Mammary epithelial cell (primary cell): ENCODE data around the gene CILP.

Source experiments
- EZH2 ChIP-seq: IDR thresholded peaks from 2 replicates; pipeline ENCODE4 v1.6.1; 2012; ENCODE audit warnings: low read length, inconsistent platforms, borderline replicate concordance
- TF ChIP-seq, protein P1 (sequence below), 2 donors: IDR thresholded peaks in 1 of 2; conservative IDR thresholded peaks in 1 of 2; 2 replicates each; pipeline ENCODE4 v1.5.1; 2011 to 2012; ENCODE audit warnings: inconsistent platforms in 2 of 2, low read length in 2 of 2, mild to moderate bottlenecking in 2 of 2, control low read depth in 1 of 2, low read depth in 1 of 2; ENCODE audit not compliant: insufficient read depth in 1 of 2; ENCODE audit errors: extremely low read depth in 1 of 2

DNA sequence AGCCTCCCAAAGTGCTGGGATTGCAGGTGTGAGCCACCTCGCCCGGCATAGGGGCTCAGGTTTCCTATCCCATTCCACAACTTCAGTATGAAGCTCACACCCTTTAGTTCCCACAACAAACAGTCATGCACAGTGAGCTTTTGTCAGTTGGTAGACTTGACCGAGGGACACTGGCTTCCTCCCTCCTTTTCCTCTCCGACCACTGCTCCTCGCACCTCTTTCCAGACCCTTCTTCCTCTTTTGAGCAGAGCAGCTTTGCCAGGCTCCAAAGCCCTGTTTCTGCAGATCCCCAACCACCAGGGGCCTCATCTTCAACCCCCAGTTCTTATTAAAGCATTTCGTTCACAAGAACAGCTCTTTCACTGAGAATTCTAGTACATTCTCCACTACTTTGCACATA lies 12.7 kb upstream of the CILP start:
- TF ChIP-seq, protein P1, sequence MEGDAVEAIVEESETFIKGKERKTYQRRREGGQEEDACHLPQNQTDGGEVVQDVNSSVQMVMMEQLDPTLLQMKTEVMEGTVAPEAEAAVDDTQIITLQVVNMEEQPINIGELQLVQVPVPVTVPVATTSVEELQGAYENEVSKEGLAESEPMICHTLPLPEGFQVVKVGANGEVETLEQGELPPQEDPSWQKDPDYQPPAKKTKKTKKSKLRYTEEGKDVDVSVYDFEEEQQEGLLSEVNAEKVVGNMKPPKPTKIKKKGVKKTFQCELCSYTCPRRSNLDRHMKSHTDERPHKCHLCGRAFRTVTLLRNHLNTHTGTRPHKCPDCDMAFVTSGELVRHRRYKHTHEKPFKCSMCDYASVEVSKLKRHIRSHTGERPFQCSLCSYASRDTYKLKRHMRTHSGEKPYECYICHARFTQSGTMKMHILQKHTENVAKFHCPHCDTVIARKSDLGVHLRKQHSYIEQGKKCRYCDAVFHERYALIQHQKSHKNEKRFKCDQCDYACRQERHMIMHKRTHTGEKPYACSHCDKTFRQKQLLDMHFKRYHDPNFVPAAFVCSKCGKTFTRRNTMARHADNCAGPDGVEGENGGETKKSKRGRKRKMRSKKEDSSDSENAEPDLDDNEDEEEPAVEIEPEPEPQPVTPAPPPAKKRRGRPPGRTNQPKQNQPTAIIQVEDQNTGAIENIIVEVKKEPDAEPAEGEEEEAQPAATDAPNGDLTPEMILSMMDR (conservative IDR thresholded peaks at IDR 0.05 in 1 of 2, IDR thresholded peaks at IDR 0.05 in 1 of 2; ENCODE audit: extremely low read depth in 1 of 2, insufficient read depth in 1 of 2, low read depth in 1 of 2, low read length in 2 of 2): no peak
- TF ChIP-seq EZH2: no peak
